Renal cortex interstitium (tissue), 11 donors: ENCODE results near the gene AJM1. TPM values are rescaled to one million over a fixed set of nuclear protein-coding genes. Genes with fewer than 3 reads are reported as not detected.
A peak's percentile ranks its signal among the peaks of the same experiment; 100 is the strongest.
"Not testable (repeated sequence)": the region's sequence is repeated elsewhere in the genome, so short reads cannot be mapped to it uniquely, and the experiment has no call there.

Source experiments
- DNase-seq, 11 donors: peaks; one replicate each; pipeline ENCODE4 v3.0.0-alpha.2; 2013; ENCODE audit warnings: low read depth in 9 of 11, low spot score in 4 of 11; ENCODE audit errors: extremely low read depth in 1 of 11
- polyA plus RNA-seq, 3 donors: library from polyadenylated mRNA; unstranded; fragments of 120-200 nt; gene quantifications; one replicate each; pipeline ENCODE4 v1.2.1, GENCODE V29; 2013; ENCODE audit not compliant: insufficient read length in 3 of 3

The AJM1 gene
- polyA plus RNA-seq, 3 donors: 0.64 to 1.7 (median 1.5) TPM

DNA sequence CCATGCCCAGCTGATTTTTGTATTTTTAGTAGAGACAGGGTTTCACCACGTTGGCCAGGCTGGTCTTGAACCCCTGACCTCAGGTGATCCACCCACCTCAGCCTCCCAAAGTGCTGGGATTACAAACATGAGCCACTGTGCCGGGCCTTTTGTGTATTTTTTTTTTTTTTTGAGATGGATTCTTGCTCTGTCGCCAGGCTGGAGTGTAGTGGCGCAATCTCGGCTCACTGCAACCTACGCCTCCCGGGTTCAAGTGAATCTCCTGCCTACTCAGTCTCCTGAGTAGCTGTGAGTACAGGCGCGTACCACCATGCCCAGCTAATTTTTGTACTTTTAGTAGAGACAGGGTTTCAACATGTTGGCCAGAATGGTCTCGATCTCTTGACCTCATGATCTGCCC, 41.4 kb downstream of the AJM1 start:
- not testable (repeated sequence) for DNase-seq

DNA sequence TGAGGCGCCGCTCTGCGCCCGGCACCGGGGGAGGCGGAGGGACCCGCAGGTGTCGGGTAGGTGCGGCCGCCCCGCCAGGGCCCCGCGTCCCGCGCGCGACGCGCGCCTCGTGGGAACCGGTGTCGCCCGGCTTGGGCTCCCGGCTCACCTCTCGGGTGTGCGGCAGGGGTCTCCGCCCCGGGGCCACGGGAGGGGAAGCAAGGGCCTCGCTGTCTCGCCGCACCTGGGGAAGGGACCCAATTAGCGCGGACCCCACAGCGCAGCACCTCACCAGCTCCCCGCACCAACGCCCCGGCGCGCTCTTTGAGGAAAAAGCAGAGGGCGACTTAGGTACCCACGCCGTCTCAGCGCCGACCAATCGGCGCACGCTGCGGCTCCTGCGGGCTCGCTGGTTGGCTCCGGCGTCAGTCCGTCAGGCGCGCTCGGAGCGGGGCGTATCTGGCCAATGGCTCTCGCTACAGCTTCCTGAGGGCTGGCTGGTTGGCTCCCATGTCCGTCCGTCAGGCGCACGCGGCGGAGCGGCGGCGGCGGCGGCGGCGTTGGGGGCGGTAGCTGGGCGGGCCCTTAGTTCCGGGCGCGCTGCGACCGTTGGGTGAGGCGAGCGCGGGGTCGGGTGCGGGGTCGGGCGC, 43.8 kb downstream of the AJM1 start, which contains the start of gene TRAF2:
TRAF2 (plus strand) TSS at position 567 of the 629 bp plus-strand sequence. CDS start 12,225 bp downstream, outside the sequence.
- DNase-seq: peak; percentile 92 to 98 (median 96)

DNA sequence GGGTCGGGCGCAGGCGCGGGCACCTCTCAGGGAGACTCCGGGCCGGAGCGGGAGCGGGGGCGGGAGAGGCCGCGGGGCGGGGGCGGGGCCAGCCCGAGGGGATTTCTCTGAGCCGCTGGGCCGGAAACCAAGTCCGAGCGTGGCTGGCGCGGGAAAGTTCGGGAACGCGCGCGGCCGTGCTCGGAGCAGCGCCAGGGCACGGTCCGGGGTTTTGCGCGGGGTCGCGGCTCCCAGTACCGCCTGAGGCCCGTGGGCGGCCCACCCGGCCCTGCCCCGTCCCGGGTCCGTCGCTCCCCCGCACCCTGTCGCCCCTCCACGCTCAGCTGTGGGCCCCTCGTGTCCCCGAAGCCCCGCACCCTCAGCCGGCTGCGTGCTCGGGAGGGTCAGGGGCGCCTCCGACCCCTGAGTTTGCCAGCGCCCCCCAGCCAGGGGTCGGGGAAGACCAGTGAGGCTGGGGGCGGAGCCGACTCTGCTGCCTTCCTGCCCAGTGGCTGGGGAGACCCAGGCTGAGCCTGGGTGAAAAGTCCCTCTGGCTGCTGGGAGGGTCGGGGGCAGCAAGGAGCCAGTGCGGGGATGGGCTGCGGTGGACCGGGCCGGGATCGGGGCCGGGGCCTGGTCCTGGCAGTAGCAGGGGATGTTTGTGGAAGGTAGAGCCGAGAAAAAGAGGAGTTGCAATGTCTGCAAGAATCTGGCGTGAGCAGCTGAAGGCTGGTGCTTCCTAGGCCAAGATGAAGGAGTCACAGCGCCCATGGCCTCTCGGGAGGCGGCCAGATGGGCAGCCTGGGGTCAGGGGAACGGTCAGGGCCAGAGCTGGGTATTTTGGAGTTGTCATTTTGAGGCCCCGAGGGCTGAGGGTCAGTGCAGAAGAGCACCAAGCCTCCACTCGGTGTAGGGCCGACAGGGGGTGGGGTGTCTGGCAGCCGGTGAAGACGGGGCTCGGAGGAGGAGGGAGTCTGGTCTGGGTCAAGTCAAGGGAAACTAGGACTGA, 44.6 kb downstream of the AJM1 start:
- peak in 1 of 11 donors; percentile 15 for DNase-seq

DNA sequence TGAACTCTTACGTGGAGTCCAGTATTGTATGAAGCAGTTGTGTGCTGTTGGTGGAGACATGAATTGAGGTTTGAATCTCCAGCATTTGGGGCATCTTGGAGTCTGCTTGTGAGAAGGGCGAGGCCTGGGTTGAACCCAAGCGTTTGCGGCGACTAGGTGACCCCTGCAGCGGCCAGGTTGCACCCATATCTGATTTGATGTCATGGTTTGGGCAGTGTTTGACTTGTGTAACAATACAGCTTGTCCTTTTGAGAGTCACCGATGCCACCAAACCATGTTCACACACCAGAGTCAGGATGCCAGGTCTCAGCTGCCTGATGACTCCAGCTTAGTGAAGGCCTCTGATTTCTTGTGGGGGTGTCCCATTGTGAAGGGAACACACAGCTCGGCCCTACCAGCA, 46.2 kb downstream of the AJM1 start:
- no peak for DNase-seq

DNA sequence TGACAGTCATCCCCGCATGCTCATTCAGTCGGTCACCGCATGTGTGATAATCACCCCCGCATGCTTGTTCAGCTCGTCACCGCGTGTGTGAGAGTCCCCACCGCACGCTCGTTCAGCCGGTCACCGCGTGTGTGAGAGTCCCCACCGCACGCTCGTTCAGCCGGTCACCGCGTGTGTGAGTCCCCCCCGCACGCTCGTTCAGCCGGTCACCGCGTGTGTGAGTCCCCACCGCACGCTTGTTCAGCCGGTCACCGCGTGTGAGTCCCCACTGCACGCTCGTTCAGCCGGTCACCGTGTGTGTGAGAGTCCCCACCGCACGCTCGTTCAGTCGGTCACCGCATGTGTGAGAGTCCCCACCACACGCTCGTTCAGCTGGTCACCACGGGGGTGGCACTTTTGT, 47.6 kb downstream of the AJM1 start:
- no peak for DNase-seq

DNA sequence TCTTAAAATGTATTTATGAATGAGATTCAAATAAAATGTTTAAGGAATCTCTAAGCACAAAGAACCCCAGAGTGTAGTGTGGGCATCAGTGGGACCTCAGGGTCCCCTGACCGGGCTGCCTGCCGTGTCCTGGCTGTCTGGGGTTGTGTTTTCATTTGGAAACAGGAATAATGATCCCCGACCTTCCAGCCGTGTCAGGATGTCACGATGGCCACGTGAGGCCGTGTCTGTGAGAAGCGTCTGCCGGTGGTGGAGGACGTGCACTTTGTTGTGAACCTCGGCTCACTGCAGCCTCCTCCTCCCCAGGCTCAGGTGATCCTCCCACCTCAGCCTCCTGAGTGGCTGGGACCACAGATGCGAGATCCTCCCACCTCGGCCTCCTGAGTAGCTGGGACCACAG, 48.4 kb downstream of the AJM1 start:
- no peak for DNase-seq

Other genes with a start within 250 kb of the AJM1 start
- gene EGFL7, start 179.6 kb upstream of the AJM1 start, polyA plus RNA-seq: 10 to 100 TPM; 43.8 to 79.8 (median 74.3) TPM
- gene AGPAT2, start 155.0 kb upstream of the AJM1 start, polyA plus RNA-seq: 10 to 100 TPM; 31.5 to 51.9 (median 50.0) TPM
- gene DIPK1B, start 129.9 kb upstream of the AJM1 start, polyA plus RNA-seq: 10 to 100 TPM; 27.0 to 41.9 (median 38.8) TPM
- gene LCN10, start 99.5 kb upstream of the AJM1 start, polyA plus RNA-seq: 1 to 10 TPM in 2 of 3 donors, under 1 TPM in 1; 0.95 to 2.8 (median 2.5) TPM
- not detected for gene LCN6, start 94.0 kb upstream of the AJM1 start, polyA plus RNA-seq
- gene LCN8, start 84.2 kb upstream of the AJM1 start, polyA plus RNA-seq: under 1 TPM in 2 of 3 donors, not detected in 1; 0.14 to 0.26 TPM
- under 1 TPM in 2 of 3 donors, not detected in 1; 0.06 to 0.16 TPM for gene LCN15, start 78.0 kb upstream of the AJM1 start, polyA plus RNA-seq
- gene TMEM141, start 51.1 kb upstream of the AJM1 start, polyA plus RNA-seq: 10 to 100 TPM; 53.5 to 81.8 (median 70.3) TPM
- gene CCDC183, start 46.1 kb upstream of the AJM1 start, polyA plus RNA-seq: 1 to 10 TPM; 3.1 to 7.4 (median 5.8) TPM
- gene RABL6, start 34.5 kb upstream of the AJM1 start, polyA plus RNA-seq: 10 to 100 TPM; 59.2 to 79.6 (median 70.5) TPM
- 100 to 1,000 TPM in 1 of 3 donors, 10 to 100 TPM in 2; 63.4 to 111 (median 93.7) TPM for gene PHPT1, start 6.9 kb downstream of the AJM1 start, polyA plus RNA-seq
- gene MAMDC4, start 9.9 kb downstream of the AJM1 start, polyA plus RNA-seq: 10 to 100 TPM in 1 of 3 donors, 1 to 10 TPM in 2; 4.8 to 10.9 (median 9.9) TPM
- 100 to 1,000 TPM; 322 to 427 (median 394) TPM for gene EDF1, start 23.8 kb downstream of the AJM1 start, polyA plus RNA-seq
- gene TRAF2, start 44.0 kb downstream of the AJM1 start, polyA plus RNA-seq: 10 to 100 TPM; 10.2 to 15.9 (median 14.7) TPM
- 10 to 100 TPM; 33.7 to 58.7 (median 54.3) TPM for gene FBXW5, start 102.3 kb downstream of the AJM1 start, polyA plus RNA-seq
- gene C8G, start 102.8 kb downstream of the AJM1 start, polyA plus RNA-seq: 1 to 10 TPM in 1 of 3 donors, under 1 TPM in 2; 0.44 to 1.4 (median 0.57) TPM
- gene LCN12, start 109.8 kb downstream of the AJM1 start, polyA plus RNA-seq: 10 to 100 TPM; 17.8 to 47.3 (median 24.5) TPM
- 100 to 1,000 TPM in 1 of 3 donors, 10 to 100 TPM in 2; 42.1 to 113 (median 66.3) TPM for gene PTGDS, start 135.0 kb downstream of the AJM1 start, polyA plus RNA-seq
- under 1 TPM; 0.14 to 0.40 (median 0.39) TPM for gene LCNL1, start 140.5 kb downstream of the AJM1 start, polyA plus RNA-seq
- 10 to 100 TPM; 23.7 to 40.2 (median 39.3) TPM for gene PAXX, start 149.9 kb downstream of the AJM1 start, polyA plus RNA-seq
- gene CLIC3, start 154.1 kb downstream of the AJM1 start, polyA plus RNA-seq: under 1 TPM; 0.37 to 0.75 (median 0.39) TPM
- gene ABCA2, start 185.8 kb downstream of the AJM1 start, polyA plus RNA-seq: 10 to 100 TPM; 43.4 to 66.6 (median 61.6) TPM
- under 1 TPM; 0.07 to 0.15 (median 0.12) TPM for gene FUT7, start 189.6 kb downstream of the AJM1 start, polyA plus RNA-seq
- gene NPDC1, start 203.7 kb downstream of the AJM1 start, polyA plus RNA-seq: 10 to 100 TPM; 12.9 to 38.4 (median 31.5) TPM
- 1 to 10 TPM; 4.3 to 5.3 (median 4.7) TPM for gene ENTPD2, start 211.6 kb downstream of the AJM1 start, polyA plus RNA-seq
- gene SAPCD2, start 228.1 kb downstream of the AJM1 start, polyA plus RNA-seq: 1 to 10 TPM; 6.6 to 9.2 (median 6.8) TPM
- 1 to 10 TPM; 4.9 to 9.2 (median 5.7) TPM for gene UAP1L1, start 235.0 kb downstream of the AJM1 start, polyA plus RNA-seq
- gene MAN1B1, start 244.5 kb downstream of the AJM1 start, polyA plus RNA-seq: 10 to 100 TPM; 46.1 to 62.1 (median 55.3) TPM